ENCODE data around the gene C6orf132. TPM values are rescaled to one million over a fixed set of nuclear protein-coding genes. Genes with fewer than 3 reads are reported as not detected.

C6orf132 gene
- total RNA-seq, 1 donor: 4.3 TPM

DNA sequence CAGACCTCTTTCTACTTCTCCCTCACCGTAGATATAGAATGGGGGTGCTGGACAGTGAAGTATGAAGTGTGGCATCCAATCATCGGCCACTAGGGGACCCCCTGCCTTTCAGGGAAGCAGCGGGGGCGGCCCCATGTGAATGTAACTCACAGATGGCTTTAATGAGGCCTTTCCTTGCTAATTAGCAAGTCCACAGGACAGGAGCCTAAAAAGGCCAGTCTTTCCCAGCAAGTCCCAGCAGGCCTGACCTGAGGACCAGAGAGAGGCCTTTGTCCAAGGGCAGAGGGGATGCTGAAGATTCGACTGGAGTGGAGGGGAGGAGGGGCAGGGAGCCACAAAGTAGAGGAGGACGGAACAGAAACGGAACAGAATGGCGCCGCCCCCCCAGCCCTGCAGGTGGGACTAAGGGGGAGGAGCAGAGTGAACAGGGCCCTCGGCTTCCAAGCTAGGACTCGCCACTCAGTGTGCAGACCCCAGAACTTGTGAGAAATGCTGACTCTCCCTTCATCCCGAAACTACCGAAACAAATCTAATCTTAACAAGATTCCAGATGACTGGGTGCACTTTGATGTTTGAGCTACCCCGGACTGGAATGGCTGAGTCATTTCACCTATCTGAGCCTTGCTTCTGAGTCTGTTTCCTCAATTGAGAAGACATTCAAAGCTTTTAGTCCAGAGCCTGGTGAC, 5.8 kb downstream of the C6orf132 start:
- no peak overlapping the region for H3K4me3 ChIP-seq (ENCODE audit: low read depth, low read length)
- TF ChIP-seq, protein P1, sequence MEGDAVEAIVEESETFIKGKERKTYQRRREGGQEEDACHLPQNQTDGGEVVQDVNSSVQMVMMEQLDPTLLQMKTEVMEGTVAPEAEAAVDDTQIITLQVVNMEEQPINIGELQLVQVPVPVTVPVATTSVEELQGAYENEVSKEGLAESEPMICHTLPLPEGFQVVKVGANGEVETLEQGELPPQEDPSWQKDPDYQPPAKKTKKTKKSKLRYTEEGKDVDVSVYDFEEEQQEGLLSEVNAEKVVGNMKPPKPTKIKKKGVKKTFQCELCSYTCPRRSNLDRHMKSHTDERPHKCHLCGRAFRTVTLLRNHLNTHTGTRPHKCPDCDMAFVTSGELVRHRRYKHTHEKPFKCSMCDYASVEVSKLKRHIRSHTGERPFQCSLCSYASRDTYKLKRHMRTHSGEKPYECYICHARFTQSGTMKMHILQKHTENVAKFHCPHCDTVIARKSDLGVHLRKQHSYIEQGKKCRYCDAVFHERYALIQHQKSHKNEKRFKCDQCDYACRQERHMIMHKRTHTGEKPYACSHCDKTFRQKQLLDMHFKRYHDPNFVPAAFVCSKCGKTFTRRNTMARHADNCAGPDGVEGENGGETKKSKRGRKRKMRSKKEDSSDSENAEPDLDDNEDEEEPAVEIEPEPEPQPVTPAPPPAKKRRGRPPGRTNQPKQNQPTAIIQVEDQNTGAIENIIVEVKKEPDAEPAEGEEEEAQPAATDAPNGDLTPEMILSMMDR (IDR thresholded peaks at IDR 0.05; ENCODE audit: insufficient read depth, low read depth, low read length): peak; percentile 38
- DNase-seq (ENCODE audit: low read depth): peak; percentile 58

DNA sequence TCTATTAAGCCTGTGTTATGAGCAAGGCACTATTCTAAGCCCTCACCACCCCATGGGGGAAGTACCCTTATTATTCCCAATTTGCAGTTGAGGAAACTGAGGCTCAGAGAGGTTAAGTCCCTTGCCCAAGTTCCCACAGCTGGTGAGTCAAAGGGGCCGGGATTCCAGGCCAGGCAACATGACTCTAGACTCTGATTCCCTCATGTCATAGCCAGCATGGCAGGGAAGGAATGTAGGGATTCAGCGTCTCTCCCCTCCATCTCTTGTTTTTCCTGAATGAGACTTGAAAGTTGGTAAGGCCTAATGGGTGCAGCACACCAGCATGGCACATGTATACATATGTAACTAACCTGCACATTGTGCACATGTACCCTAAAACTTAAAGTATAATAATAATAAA, 6.7 kb downstream of the C6orf132 start:
- TF ChIP-seq, protein P1 (IDR thresholded peaks at IDR 0.05; ENCODE audit: insufficient read depth, low read depth, low read length): no peak
- DNase-seq (ENCODE audit: low read depth): no peak
- H3K4me3 ChIP-seq (ENCODE audit: low read depth, low read length): no peak overlapping the region

DNA sequence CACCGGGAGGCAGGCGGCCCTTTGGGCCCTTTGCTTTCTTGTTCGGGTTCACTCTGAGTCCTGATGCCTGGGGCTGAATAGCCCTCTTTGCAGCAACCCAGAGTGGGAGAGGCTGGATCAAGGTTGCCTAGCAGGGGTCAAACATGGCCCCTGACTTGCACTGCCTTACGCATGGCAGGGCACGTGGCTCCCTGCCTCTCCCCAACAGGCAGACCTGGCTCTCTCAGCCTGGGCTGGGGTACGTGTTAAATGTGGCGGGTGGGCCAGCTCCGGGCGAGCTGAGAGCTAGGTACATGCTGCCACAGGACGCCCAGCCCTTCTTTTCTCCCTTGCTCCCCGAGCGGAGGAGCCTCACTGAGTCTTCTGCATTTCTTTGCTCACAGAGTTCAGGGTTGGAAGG, 7.3 kb downstream of the C6orf132 start:
- TF ChIP-seq, protein P1 (IDR thresholded peaks at IDR 0.05; ENCODE audit: insufficient read depth, low read depth, low read length): no peak
- DNase-seq (ENCODE audit: low read depth): no peak
- no peak overlapping the region for H3K4me3 ChIP-seq (ENCODE audit: low read depth, low read length)

DNA sequence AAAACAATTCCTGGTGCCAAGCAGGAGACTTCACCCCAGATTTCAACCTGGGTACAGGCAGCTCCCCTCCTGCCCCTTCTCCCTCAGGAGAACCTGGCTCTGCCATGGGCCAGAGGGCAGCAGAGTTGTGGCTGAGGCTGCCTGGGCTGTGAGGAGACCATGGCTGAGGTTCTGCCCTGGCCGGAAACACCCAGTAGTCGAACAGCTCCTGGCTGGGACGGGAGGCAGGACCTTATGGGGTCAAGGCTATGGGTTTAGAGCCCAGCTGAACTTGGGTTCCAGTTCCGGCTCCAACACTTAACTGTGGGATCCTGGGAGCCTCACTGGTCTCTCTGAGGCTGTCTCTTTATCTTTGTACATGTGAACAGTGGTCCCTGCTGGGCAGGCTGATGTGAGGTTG, 8.5 kb downstream of the C6orf132 start:
- no peak for DNase-seq (ENCODE audit: low read depth)
- H3K4me3 ChIP-seq (ENCODE audit: low read depth, low read length): no peak overlapping the region
- TF ChIP-seq, protein P1 (IDR thresholded peaks at IDR 0.05; ENCODE audit: insufficient read depth, low read depth, low read length): no peak

DNA sequence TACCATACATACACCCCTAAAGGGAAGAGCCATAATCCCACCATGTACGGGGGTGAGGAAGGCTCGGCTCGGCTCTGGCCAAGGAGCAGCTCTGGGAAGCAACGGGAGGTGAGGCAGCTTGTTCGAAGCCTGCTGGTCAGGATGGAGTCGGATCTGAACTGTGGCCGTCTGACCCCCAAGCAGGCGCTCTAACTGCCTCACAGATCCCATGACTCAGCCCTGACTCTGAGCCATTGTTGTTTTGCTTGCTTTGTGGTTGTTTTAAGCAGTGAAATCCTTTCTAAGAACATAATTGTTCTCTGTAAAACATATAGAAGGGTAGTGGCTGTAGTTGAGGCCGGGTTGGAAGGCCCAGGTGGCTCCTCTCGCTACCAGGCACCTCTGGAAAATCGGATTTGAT, 10.9 kb downstream of the C6orf132 start:
- no peak overlapping the region for H3K4me3 ChIP-seq (ENCODE audit: low read depth, low read length)
- DNase-seq (ENCODE audit: low read depth): peak; percentile 67
- TF ChIP-seq, protein P1 (IDR thresholded peaks at IDR 0.05; ENCODE audit: insufficient read depth, low read depth, low read length): no peak

DNA sequence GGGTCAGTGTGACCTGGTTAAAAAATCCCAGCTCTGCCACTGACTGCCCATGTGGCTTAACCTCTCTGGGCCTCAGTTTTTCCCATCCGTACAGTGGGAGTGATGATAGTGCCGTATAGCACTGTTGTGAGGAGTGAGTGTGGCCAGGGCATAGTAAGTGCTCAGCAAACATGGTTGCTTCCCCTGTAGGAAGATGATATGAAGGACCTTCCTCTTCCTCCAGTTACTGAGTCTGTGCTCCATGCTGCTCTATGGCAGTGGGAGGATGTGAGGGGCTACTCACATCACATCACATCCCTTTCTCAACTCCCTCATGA, 13.1 kb downstream of the C6orf132 start:
- DNase-seq (ENCODE audit: low read depth): no peak
- TF ChIP-seq, protein P1 (IDR thresholded peaks at IDR 0.05; ENCODE audit: insufficient read depth, low read depth, low read length): no peak
- no peak overlapping the region for H3K4me3 ChIP-seq (ENCODE audit: low read depth, low read length)

Measured in fibroblast of villous mesenchyme (primary cell).